ENCODE data around the gene TFAP2A.

TFAP2A gene

DNA sequence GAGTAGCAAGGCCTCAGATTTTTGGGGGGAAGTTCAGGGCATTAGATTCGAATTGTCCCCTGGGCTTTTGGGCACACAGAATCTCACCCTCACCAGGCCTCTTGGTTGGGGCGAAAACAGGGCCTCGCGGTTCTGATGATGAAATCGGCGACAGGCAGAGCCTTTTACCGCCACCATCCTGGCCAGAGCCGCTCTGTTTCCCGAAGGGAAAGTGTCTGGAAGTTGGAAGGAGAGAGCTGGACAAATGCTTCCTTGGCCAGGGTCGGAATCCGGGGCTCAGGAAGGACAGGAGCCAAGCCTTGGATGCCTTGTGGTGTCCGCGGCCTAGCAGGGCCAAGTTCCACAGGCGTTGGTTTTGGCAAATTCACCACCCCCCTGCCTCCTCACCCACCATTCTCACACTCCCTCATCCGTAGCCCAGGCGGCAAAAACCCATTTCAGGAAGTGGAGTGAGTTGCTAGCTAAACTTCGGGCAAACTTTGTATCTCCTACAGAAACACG, 3.5 kb upstream of the TFAP2A start:
- H3K36me3 ChIP-seq (ENCODE audit: insufficient read depth, low read length): no peaks in the 10 kb centered on the region
- H3K27me3 ChIP-seq (ENCODE audit: insufficient read depth, low read length): peaks cover 100% of the 10 kb centered on the region
- WGBS: 5% methylated on average over 18 of the region's 18 CpGs
- no peaks in the 10 kb centered on the region for H3K9me3 ChIP-seq (ENCODE audit: insufficient read depth, low read depth, low read length)
- no peak overlapping the region for H3K9ac ChIP-seq (ENCODE audit: low read depth, low read length)
- peak overlapping the region; percentile 42 for H3K4me3 ChIP-seq (ENCODE audit: low read length)
- H3K27ac ChIP-seq (ENCODE audit: low read depth, low read length): no peak overlapping the region
- peaks cover 32% of the 10 kb centered on the region for H3K4me1 ChIP-seq (ENCODE audit: insufficient read depth, low read length)

DNA sequence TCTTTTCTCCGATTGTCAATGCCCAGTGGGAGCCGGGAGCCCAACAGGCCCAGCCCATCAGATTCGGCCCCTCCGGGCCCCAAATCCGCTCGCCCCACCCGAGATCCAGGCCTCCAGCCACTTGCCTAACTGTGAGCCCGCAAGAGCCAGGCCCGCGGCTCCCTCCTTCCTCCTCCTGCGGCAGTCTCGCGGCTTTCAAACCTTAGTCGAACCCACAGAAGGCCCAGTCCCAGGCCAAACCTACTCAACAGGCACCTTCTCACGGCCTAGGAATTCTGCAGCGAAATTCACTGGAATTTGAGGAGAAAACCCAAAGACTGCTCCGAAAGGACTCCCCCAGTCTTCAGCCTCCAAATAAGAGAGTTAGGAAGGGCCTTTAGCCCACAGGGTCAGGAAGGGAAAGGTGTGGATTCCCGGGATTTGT, 2.8 kb upstream of the TFAP2A start:
- Histone ChIP-seq H3K27me3 (ENCODE audit: insufficient read depth, low read length) (peaks cover 100% of the 10 kb centered on the region), H3K9me3 (ENCODE audit: insufficient read depth, low read depth, low read length) (no peaks in the 10 kb centered on the region), H3K9ac (ENCODE audit: low read depth, low read length) (no peak overlapping the region), H3K4me3 (ENCODE audit: low read length) (peak overlapping the region; percentile 57), H3K27ac (ENCODE audit: low read depth, low read length) (peak overlapping the region; percentile 72; the same call in 1 of the 2 replicates), H3K36me3 (ENCODE audit: insufficient read depth, low read length) (no peaks in the 10 kb centered on the region), H3K4me1 (ENCODE audit: insufficient read depth, low read length) (peaks cover 37% of the 10 kb centered on the region)
- WGBS: 2% methylated on average over 18 of the region's 18 CpGs

DNA sequence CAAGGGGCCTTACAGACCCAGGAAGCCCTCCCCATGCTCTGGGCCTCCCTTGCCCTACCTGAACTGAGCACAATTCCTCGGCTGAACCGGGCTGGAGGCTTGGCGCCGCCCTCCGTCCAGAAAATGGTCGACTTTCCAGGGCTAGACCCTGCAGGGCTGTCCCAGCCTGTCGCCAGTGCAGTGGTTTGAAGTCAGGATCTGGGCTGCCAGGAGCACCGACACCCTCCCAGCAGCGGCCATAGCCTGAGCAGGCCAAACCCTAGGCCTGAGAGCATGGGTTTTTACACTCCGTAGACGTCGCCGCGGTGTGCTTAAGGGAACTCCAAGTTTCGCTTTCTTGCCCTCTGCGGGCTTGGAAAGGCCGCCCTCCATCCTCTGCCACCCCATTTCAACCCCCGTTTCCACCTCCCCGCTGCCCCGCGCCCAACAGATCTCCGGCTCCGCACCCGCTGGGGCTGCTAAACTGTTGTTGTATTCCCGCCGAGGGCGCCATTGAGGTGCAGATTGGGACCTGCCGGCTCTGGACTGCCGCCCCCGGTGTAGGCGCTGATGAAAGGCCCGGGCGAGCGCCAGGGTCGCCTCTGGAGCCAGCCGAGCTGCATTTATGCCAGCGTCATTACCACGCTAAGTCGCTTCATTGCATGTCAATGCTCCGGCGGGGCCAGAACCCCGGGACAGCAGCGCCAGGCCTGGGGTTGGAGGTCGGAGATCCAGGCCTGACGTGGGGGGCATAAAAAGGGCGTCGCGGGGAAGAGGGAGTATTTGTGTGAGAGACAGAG, 2.2 kb upstream of the TFAP2A start:
- H3K9ac ChIP-seq (ENCODE audit: low read depth, low read length): no peak overlapping the region
- H3K4me1 ChIP-seq (ENCODE audit: insufficient read depth, low read length): peaks cover 37% of the 10 kb centered on the region
- no peaks in the 10 kb centered on the region for H3K36me3 ChIP-seq (ENCODE audit: insufficient read depth, low read length)
- no peaks in the 10 kb centered on the region for H3K9me3 ChIP-seq (ENCODE audit: insufficient read depth, low read depth, low read length)
- H3K27me3 ChIP-seq (ENCODE audit: insufficient read depth, low read length): peaks cover 99% of the 10 kb centered on the region
- H3K27ac ChIP-seq (ENCODE audit: low read depth, low read length): peak overlapping the region; percentile 46; the same call in 1 of the 2 replicates
- WGBS: under 1% methylated on average over 48 of the region's 48 CpGs
- H3K4me3 ChIP-seq (ENCODE audit: low read length): peak overlapping the region; percentile 57

GRCh38 chr6:10416516-10416862, 1.6 kb upstream of the TFAP2A start:
- H3K9ac ChIP-seq (ENCODE audit: low read depth, low read length): no peak overlapping the region
- H3K4me3 ChIP-seq (ENCODE audit: low read length): peak overlapping the region; percentile 57
- 3% methylated on average over 5 of the region's 5 CpGs for WGBS
- peaks cover 99% of the 10 kb centered on the region for H3K27me3 ChIP-seq (ENCODE audit: insufficient read depth, low read length)
- no peaks in the 10 kb centered on the region for H3K9me3 ChIP-seq (ENCODE audit: insufficient read depth, low read depth, low read length)
- H3K36me3 ChIP-seq (ENCODE audit: insufficient read depth, low read length): no peaks in the 10 kb centered on the region
- peaks cover 37% of the 10 kb centered on the region for H3K4me1 ChIP-seq (ENCODE audit: insufficient read depth, low read length)
- H3K27ac ChIP-seq (ENCODE audit: low read depth, low read length): peak overlapping the region; percentile 46; the same call in 1 of the 2 replicates

DNA sequence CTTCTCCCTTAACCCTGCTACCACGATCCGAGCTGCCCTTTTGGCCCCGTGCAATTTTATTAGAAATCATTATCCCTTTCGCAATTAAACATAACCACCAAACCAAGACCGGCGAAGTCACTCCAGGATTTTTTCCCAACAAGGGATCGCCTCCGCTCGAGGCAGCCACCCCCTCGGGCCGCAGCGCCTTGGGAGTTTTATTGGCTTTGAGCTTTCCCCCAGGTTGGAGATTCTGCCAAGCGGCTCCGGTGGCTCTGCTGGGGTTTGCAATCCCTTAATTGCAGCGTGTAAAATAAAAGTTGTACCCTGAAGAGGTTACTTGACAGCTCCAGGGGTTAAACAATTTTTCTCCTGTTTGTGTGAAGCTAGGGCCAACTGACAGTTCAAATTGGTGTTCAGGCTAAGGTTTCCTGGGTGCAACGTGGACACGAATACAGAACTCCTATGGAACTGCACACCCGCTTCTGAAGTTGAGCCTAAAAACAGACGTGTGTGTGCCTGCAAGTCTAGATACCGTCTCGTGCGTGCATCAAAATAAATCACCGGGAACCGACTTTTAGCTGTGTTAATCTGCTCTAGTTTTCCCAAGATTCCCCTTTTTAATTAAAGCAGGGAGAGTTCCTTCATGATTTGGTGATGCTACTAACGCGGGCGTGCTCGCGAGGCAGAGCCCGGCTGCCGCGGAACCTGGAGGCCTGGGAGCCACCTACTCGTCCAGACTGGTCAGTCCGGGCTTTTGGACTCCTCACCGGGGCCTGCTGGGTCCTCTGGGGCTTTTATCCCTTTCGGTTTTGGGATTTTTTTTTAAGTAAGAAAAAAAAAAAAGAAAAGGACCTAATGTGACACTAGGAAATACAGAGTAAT, 975 bp upstream of the TFAP2A start:
- H3K27me3 ChIP-seq (ENCODE audit: insufficient read depth, low read length): peaks cover 99% of the 10 kb centered on the region
- peaks cover 37% of the 10 kb centered on the region for H3K4me1 ChIP-seq (ENCODE audit: insufficient read depth, low read length)
- H3K9me3 ChIP-seq (ENCODE audit: insufficient read depth, low read depth, low read length): no peaks in the 10 kb centered on the region
- 2% methylated on average over 36 of the region's 36 CpGs for WGBS
- no peak overlapping the region for H3K9ac ChIP-seq (ENCODE audit: low read depth, low read length)
- peak overlapping the region; percentile 57 for H3K4me3 ChIP-seq (ENCODE audit: low read length)
- H3K36me3 ChIP-seq (ENCODE audit: insufficient read depth, low read length): no peaks in the 10 kb centered on the region
- H3K27ac ChIP-seq (ENCODE audit: low read depth, low read length): no peak overlapping the region; the same call in 1 of the 2 replicates

- H3K9ac ChIP-seq (ENCODE audit: low read depth, low read length): no peak overlapping the region
- WGBS: 2% methylated on average over 37 of the region's 37 CpGs
- no peak overlapping the region for H3K27ac ChIP-seq (ENCODE audit: low read depth, low read length)
- no peaks in the 10 kb centered on the region for H3K9me3 ChIP-seq (ENCODE audit: insufficient read depth, low read depth, low read length)
- H3K27me3 ChIP-seq (ENCODE audit: insufficient read depth, low read length): peaks cover 99% of the 10 kb centered on the region
- H3K36me3 ChIP-seq (ENCODE audit: insufficient read depth, low read length): no peaks in the 10 kb centered on the region
- peaks cover 33% of the 10 kb centered on the region for H3K4me1 ChIP-seq (ENCODE audit: insufficient read depth, low read length)
- peak overlapping the region; percentile 57 for H3K4me3 ChIP-seq (ENCODE audit: low read length)
Measured at GRCh38 chr6:10413850-10414738, 780 bp downstream of the TFAP2A start.

DNA sequence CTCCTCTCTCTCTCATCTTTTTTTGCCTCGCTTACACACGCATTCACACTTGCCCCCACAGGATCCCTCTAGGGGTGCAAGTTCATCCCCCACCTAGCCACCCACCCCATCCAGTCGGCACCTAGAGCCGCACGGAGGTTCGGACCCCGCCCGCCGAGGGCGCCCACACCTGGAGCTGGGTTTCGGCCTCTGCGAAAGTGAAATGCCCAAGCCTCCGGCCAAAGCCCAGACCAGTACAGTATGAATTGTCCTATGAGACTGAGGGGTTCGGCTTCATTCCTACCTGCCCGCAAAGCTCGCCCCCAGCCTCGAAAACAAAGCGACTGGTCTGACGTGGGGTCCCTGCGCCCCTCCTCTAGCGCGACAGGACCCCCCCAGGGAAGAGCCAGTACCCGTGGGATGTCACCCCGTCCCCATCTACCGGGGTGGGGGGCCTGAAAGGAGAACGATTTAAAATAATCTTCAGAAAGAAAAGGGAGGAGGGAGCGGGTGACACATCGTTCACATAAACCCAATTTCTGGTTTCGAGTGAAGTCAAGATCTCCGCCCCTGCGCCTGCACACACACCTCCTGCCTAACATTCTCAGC, 1.5 kb downstream of the TFAP2A start:
- no peaks in the 10 kb centered on the region for H3K9me3 ChIP-seq (ENCODE audit: insufficient read depth, low read depth, low read length)
- H3K9ac ChIP-seq (ENCODE audit: low read depth, low read length): peak overlapping the region; percentile 38; the same call in 1 of the 2 replicates
- no peak overlapping the region for H3K27ac ChIP-seq (ENCODE audit: low read depth, low read length)
- H3K36me3 ChIP-seq (ENCODE audit: insufficient read depth, low read length): no peaks in the 10 kb centered on the region
- peaks cover 33% of the 10 kb centered on the region for H3K4me1 ChIP-seq (ENCODE audit: insufficient read depth, low read length)
- WGBS: 1% methylated on average over 28 of the region's 31 CpGs
- peaks cover 99% of the 10 kb centered on the region for H3K27me3 ChIP-seq (ENCODE audit: insufficient read depth, low read length)
- peak overlapping the region; percentile 57 for H3K4me3 ChIP-seq (ENCODE audit: low read length)

DNA sequence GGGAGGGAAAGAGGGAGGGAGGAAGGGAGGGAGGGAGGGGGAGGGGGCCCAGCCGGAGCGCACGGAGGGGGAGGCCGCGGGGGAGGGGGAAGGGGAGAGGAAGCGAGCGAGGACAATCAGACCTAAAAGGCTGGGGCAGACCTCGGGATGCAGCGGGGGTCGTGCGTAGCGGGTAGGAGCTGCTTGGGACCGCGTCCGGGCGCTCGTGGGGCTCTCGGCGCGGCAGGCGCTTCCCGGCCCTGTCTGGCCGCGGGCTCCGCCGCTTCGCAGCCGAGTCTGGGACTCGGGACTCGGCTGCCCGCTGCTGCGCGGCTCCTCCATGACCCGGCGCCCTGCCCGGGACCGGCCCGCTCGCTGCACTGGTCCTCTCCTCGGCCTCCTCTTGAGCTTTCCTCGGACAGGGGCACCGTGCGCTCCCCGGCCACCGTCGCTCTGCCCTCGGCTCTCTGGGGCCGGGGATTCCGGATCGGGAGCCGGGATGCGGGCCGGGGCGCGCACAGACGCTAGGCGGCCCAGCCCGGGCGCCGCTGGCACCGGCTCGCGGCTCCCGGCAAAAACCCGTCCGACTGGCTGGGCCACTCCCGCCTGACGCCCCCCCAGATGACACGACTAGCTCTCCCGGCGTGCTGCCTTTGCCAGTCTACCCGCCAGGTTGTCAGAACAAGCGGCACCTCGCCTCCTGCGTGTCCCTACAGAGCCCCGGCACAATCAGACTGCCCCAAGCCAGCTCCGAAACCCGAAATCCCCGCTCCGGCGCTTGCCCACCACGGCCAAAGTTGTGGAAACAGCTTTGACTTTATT, 2.2 kb downstream of the TFAP2A start:
- Histone ChIP-seq H3K27ac (ENCODE audit: low read depth, low read length) (no peak overlapping the region), H3K9ac (ENCODE audit: low read depth, low read length) (peak overlapping the region; percentile 38; the same call in 1 of the 2 replicates), H3K9me3 (ENCODE audit: insufficient read depth, low read depth, low read length) (no peaks in the 10 kb centered on the region), H3K36me3 (ENCODE audit: insufficient read depth, low read length) (no peaks in the 10 kb centered on the region), H3K4me3 (ENCODE audit: low read length) (peak overlapping the region; percentile 57), H3K27me3 (ENCODE audit: insufficient read depth, low read length) (peaks cover 99% of the 10 kb centered on the region), H3K4me1 (ENCODE audit: insufficient read depth, low read length) (peaks cover 33% of the 10 kb centered on the region)
- WGBS: under 1% methylated on average over 82 of the region's 82 CpGs

DNA sequence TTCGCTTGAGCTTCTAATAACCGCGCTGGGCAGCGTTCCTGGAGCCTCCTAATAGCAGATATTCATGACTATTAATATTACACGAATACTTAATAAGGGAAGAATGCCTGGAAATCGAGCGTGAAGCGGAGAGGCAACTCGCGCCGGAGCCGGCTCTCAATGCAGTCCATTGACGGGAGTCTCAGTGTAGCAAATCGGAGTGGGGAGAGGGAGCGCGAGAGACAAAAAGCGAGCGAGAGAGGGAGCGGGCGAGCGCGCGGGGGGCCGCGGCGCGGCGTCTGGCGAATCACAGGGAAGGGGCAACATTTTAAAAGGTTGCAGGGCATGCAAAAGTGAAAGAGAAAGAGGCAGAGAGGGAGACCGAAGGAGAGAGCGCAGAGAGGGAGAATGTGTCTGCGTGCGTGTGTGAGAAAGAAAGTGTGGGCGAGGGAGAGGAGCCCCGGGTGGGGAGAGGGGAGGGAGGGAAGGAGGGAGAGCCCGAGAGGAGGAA, 2.9 kb downstream of the TFAP2A start:
- H3K27me3 ChIP-seq (ENCODE audit: insufficient read depth, low read length): peaks cover 99% of the 10 kb centered on the region
- no peaks in the 10 kb centered on the region for H3K9me3 ChIP-seq (ENCODE audit: insufficient read depth, low read depth, low read length)
- H3K4me3 ChIP-seq (ENCODE audit: low read length): peak overlapping the region; percentile 57
- no peaks in the 10 kb centered on the region for H3K36me3 ChIP-seq (ENCODE audit: insufficient read depth, low read length)
- H3K27ac ChIP-seq (ENCODE audit: low read depth, low read length): no peak overlapping the region
- under 1% methylated on average over 36 of the region's 36 CpGs for WGBS
- peaks cover 39% of the 10 kb centered on the region for H3K4me1 ChIP-seq (ENCODE audit: insufficient read depth, low read length)
- H3K9ac ChIP-seq (ENCODE audit: low read depth, low read length): no peak overlapping the region
